ENCODE measurements around the gene LRRC74B.

The LRRC74B gene

DNA sequence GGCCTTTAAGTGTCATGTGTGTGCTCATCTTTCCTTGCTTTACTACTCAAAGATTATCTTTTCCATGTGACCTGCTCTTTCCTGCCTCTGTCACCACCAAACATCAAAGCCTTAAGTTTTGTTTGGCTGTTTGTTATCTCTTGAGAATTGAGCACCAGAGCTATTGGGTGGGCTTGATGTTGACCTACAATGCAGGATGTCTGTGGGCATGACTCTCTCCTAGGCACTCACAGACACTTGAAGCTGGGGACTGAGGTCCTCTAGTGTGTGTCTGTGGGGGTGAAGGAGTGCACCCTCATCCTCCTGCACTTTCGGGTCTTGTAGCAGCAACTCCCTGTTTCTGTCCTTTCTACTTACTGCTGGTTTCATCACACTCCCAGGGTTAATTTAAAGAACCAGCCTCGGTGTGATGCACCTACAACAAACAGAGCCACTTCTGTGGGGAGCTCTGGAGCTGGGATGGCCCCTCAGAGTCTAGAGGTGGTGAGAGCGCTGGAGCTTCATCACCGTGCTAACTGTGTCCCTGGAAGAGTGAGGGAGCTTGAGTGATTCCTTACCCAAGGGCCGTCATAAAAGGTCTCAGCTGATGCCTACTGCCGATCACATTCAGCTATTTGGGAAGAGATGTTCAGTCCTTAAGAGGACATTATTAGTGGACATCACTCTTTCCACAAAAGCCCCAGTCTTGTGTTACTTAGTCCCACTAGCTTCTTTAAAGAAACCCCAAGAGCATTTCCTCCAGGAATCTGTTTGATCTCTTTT, 56.3 kb downstream of the LRRC74B start:
- no peak for DNase-seq (ENCODE audit: low read depth, low spot score)
- Histone ChIP-seq H3K4me3 (ENCODE audit: insufficient read length, low read depth) (no peak overlapping the region), H3K9ac (ENCODE audit: insufficient read length, low read depth) (no peak overlapping the region), H3K36me3 (ENCODE audit: insufficient read depth, insufficient read length, low read length) (no peaks in the 10 kb centered on the region), H3K4me1 (ENCODE audit: insufficient read depth, insufficient read length) (no peaks in the 10 kb centered on the region), H3K9me3 (ENCODE audit: insufficient read depth, low read length) (no peaks in the 10 kb centered on the region), H3K27me3 (ENCODE audit: insufficient read depth, insufficient read length) (no peaks in the 10 kb centered on the region)
- TF ChIP-seq SUZ12 (IDR thresholded peaks at IDR 0.05; ENCODE audit: extremely low read depth, insufficient read depth, insufficient read length) = no peak
- TF ChIP-seq YY1 (IDR thresholded peaks at IDR 0.05; ENCODE audit: insufficient read depth, insufficient read length) = no peak

DNA sequence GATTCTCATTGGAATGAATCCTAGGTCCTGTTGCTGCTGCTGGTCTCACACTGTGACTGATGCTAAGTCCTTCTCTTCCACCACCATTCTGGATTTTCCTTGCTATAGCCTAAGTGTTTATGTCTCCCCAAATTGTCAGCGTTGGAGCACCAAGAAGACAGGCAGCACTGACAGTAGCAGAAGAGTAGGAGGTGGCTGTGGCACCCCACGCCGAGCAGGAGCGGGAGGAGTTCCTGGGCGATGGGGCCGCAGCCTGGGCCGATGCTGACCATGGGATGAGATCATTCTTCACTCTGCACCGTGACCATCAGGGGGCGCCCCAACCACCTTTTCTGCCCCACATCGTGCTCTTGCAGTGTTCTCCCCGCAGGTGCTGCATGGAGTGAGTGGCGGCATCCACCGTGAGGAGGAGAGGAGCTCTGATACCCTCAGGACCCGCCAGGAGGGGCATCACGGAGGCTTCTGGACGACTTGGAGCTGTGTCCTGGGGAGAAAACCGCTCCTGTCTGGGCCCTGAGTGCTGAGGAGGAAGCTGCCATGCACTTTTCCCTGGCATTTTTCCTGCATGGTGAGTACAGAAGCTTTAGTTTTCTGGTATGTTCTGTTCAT, 57.0 kb downstream of the LRRC74B start:
- Histone ChIP-seq H3K4me1 (ENCODE audit: insufficient read depth, insufficient read length) (no peaks in the 10 kb centered on the region), H3K9ac (ENCODE audit: insufficient read length, low read depth) (no peak overlapping the region), H3K36me3 (ENCODE audit: insufficient read depth, insufficient read length, low read length) (no peaks in the 10 kb centered on the region), H3K4me3 (ENCODE audit: insufficient read length, low read depth) (no peak overlapping the region), H3K27me3 (ENCODE audit: insufficient read depth, insufficient read length) (no peaks in the 10 kb centered on the region), H3K9me3 (ENCODE audit: insufficient read depth, low read length) (no peaks in the 10 kb centered on the region)
- no peak for TF ChIP-seq YY1 (IDR thresholded peaks at IDR 0.05; ENCODE audit: insufficient read depth, insufficient read length)
- TF ChIP-seq SUZ12 (IDR thresholded peaks at IDR 0.05; ENCODE audit: extremely low read depth, insufficient read depth, insufficient read length) = no peak
- TF ChIP-seq ZNF274 (IDR thresholded peaks at IDR 0.05; ENCODE audit: low read depth, low read length) = no peak
- DNase-seq (ENCODE audit: low read depth, low spot score) = peak; percentile 74

DNA sequence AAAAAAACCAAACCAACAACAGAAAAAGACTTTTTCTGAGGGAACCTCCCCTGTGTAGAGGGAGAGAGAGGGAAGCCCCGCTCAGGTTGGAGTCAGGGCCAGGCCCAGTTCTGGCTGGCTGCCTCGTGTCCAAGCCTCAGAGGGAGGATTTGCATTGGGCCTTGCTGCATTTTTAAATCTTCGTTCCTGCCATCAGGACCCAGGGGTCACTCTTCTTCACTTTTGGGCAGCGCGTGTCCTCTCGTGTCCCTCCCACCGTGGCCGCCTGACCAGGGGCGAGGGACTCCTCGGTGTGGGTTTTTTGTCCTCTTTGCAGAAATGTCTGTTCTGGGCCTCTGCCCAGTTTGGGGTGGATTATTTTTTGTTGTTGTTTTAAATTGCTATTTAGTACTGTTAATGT, 57.9 kb downstream of the LRRC74B start:
- no peak for DNase-seq (ENCODE audit: low read depth, low spot score)
- no peaks in the 10 kb centered on the region for H3K36me3 ChIP-seq (ENCODE audit: insufficient read depth, insufficient read length, low read length)
- H3K4me1 ChIP-seq (ENCODE audit: insufficient read depth, insufficient read length) = no peaks in the 10 kb centered on the region
- TF ChIP-seq SUZ12 (IDR thresholded peaks at IDR 0.05; ENCODE audit: extremely low read depth, insufficient read depth, insufficient read length) (no peak), ZNF274 (IDR thresholded peaks at IDR 0.05; ENCODE audit: low read depth, low read length) (no peak), YY1 (IDR thresholded peaks at IDR 0.05; ENCODE audit: insufficient read depth, insufficient read length) (no peak)
- peak overlapping the region; percentile 21 for H3K9ac ChIP-seq (ENCODE audit: insufficient read length, low read depth)
- no peaks in the 10 kb centered on the region for H3K9me3 ChIP-seq (ENCODE audit: insufficient read depth, low read length)
- H3K4me3 ChIP-seq (ENCODE audit: insufficient read length, low read depth) = no peak overlapping the region
- no peaks in the 10 kb centered on the region for H3K27me3 ChIP-seq (ENCODE audit: insufficient read depth, insufficient read length)

DNA sequence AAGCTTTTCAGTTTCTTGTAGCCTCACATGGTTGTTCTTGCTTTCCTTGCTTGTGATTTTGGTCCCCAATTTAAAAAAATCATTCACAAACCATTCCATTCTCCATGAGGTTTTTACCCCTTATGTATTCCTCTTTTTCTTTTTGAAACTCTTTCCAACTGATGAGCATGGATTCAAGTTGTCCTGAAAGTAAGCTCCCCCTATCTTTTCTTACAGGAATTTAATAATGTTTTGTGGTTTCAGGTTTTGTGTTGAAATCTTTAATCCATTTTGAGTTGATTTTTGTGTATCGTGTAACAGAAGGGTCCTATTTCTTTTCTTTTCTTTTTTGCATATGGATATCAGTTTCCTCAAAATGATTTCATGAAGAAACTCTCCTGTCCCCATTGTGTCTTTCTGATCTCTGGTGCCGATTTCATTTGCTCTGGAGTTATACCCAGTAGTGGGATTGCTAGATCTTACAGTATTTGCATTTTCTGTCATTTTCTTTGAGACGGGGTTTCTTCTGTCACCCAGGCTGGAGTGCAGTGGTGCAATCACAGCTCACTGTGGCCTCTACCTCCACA, 58.5 kb downstream of the LRRC74B start:
- no peaks in the 10 kb centered on the region for H3K27me3 ChIP-seq (ENCODE audit: insufficient read depth, insufficient read length)
- no peak for DNase-seq (ENCODE audit: low read depth, low spot score)
- H3K9me3 ChIP-seq (ENCODE audit: insufficient read depth, low read length) = no peaks in the 10 kb centered on the region
- H3K9ac ChIP-seq (ENCODE audit: insufficient read length, low read depth) = no peak overlapping the region
- H3K36me3 ChIP-seq (ENCODE audit: insufficient read depth, insufficient read length, low read length) = no peaks in the 10 kb centered on the region
- no peak for TF ChIP-seq SUZ12 (IDR thresholded peaks at IDR 0.05; ENCODE audit: extremely low read depth, insufficient read depth, insufficient read length)
- no peak for TF ChIP-seq YY1 (IDR thresholded peaks at IDR 0.05; ENCODE audit: insufficient read depth, insufficient read length)
- TF ChIP-seq ZNF274 (IDR thresholded peaks at IDR 0.05; ENCODE audit: low read depth, low read length) = no peak
- H3K4me1 ChIP-seq (ENCODE audit: insufficient read depth, insufficient read length) = no peaks in the 10 kb centered on the region
- no peak overlapping the region for H3K4me3 ChIP-seq (ENCODE audit: insufficient read length, low read depth)

DNA sequence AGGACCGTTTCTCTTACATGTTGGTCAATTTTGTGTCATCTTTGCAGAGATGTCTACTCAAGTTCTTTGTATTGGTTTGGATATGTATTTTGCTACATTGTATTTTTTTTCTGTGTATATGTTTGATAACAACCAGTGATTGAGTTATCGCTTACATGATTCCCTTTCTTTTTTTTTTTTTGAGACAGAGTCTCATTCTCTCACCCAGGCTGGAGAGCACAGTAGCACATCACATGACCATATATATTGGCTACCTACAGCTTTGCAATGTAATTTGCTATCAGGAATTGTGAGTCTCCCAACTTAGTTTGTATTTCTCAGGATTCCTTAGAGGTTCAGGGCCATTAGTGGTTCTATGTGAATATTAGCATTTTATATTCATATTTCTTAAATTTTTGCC, 59.5 kb downstream of the LRRC74B start:
- Histone ChIP-seq H3K4me3 (ENCODE audit: insufficient read length, low read depth) (no peak overlapping the region), H3K9me3 (ENCODE audit: insufficient read depth, low read length) (no peaks in the 10 kb centered on the region), H3K36me3 (ENCODE audit: insufficient read depth, insufficient read length, low read length) (no peaks in the 10 kb centered on the region), H3K9ac (ENCODE audit: insufficient read length, low read depth) (no peak overlapping the region), H3K4me1 (ENCODE audit: insufficient read depth, insufficient read length) (no peaks in the 10 kb centered on the region), H3K27me3 (ENCODE audit: insufficient read depth, insufficient read length) (no peaks in the 10 kb centered on the region)
- no peak for DNase-seq (ENCODE audit: low read depth, low spot score)
- no peak for TF ChIP-seq ZNF274 (IDR thresholded peaks at IDR 0.05; ENCODE audit: low read depth, low read length)
- no peak for TF ChIP-seq SUZ12 (IDR thresholded peaks at IDR 0.05; ENCODE audit: extremely low read depth, insufficient read depth, insufficient read length)
- TF ChIP-seq YY1 (IDR thresholded peaks at IDR 0.05; ENCODE audit: insufficient read depth, insufficient read length) = no peak

DNA sequence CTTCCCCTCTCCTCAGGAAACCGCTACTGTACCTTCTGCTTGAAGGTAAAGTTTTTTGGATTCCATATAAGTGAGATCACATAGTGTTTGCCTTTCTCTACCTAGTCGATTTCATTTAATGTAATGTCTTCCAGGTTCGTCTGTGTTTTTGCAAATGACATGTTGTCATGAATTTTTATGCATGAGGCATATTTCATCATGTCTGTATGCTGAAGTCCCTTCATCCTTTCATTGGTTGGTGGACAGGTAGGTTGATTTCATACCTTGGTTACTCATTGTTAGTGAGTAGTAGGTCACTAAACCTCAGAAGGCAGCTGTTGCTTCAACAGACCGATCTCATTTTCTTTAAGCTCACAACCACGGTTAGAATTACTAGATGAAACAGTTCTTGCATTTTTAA, 60.3 kb downstream of the LRRC74B start:
- H3K4me3 ChIP-seq (ENCODE audit: insufficient read length, low read depth) = no peak overlapping the region
- TF ChIP-seq ZNF274 (IDR thresholded peaks at IDR 0.05; ENCODE audit: low read depth, low read length) (no peak), YY1 (IDR thresholded peaks at IDR 0.05; ENCODE audit: insufficient read depth, insufficient read length) (no peak), SUZ12 (IDR thresholded peaks at IDR 0.05; ENCODE audit: extremely low read depth, insufficient read depth, insufficient read length) (no peak)
- no peaks in the 10 kb centered on the region for H3K36me3 ChIP-seq (ENCODE audit: insufficient read depth, insufficient read length, low read length)
- H3K9ac ChIP-seq (ENCODE audit: insufficient read length, low read depth) = no peak overlapping the region
- H3K4me1 ChIP-seq (ENCODE audit: insufficient read depth, insufficient read length) = no peaks in the 10 kb centered on the region
- no peaks in the 10 kb centered on the region for H3K9me3 ChIP-seq (ENCODE audit: insufficient read depth, low read length)
- DNase-seq (ENCODE audit: low read depth, low spot score) = no peak
- no peaks in the 10 kb centered on the region for H3K27me3 ChIP-seq (ENCODE audit: insufficient read depth, insufficient read length)

DNA sequence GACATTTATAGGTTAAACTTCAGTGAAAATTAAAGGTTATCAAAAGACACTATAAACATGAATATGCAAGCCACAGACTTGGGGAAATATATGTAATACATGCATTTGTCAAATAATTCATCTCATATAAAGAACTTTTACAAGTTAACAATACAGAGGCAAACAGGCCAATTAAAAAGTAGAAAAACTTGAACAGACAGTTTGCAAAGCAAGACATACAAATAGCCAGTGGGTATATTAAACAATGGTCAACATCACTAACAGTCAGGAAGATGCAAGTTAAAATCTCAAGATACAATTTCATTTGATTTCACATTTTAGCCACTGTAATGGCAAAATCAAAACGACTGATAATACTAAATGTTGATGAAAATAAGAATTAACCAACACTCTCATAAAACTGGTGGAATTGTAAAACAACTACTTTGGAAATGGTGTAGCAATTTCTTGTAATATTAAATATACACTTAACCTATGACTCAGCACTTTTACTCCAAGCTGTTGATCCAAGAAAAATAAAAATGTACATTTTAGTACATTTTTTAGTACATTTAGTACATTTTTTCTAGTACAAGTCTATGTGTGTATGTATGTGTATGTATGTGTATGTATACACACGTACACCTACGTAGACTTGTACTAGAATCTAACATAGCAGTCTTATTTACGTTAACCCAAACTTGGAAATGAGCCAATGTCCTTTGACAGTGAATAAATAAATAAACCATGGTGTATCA, 62.8 kb downstream of the LRRC74B start:
- TF ChIP-seq YY1 (IDR thresholded peaks at IDR 0.05; ENCODE audit: insufficient read depth, insufficient read length) (no peak), SUZ12 (IDR thresholded peaks at IDR 0.05; ENCODE audit: extremely low read depth, insufficient read depth, insufficient read length) (no peak), ZNF274 (IDR thresholded peaks at IDR 0.05; ENCODE audit: low read depth, low read length) (no peak)
- DNase-seq (ENCODE audit: low read depth, low spot score) = no peak
- no peak overlapping the region for H3K9ac ChIP-seq (ENCODE audit: insufficient read length, low read depth)
- no peak overlapping the region for H3K4me3 ChIP-seq (ENCODE audit: insufficient read length, low read depth)
- H3K27me3 ChIP-seq (ENCODE audit: insufficient read depth, insufficient read length) = no peaks in the 10 kb centered on the region
- no peaks in the 10 kb centered on the region for H3K4me1 ChIP-seq (ENCODE audit: insufficient read depth, insufficient read length)
- no peaks in the 10 kb centered on the region for H3K36me3 ChIP-seq (ENCODE audit: insufficient read depth, insufficient read length, low read length)
- no peaks in the 10 kb centered on the region for H3K9me3 ChIP-seq (ENCODE audit: insufficient read depth, low read length)
